Nephron (organoid): ENCODE measurements around the gene FFAR2.
"Not testable (repeated sequence)": the region's sequence is repeated elsewhere in the genome, so short reads cannot be mapped to it uniquely, and the experiment has no call there.

Experiments
- H3K27ac Mint-ChIP-seq, 3 experiments: 2 replicates each; pipeline ENCODE4 v1.8.0; 2020; ENCODE audit warnings: mixed read lengths in 3 of 3, mild to moderate bottlenecking in 2 of 3, moderate library complexity in 1 of 3
- H3K27me3 Mint-ChIP-seq: 2 replicates; pipeline ENCODE4 v1.8.0; 2021; ENCODE audit warnings: low read depth, mild to moderate bottlenecking, moderate library complexity, mixed read lengths
- H3K36me3 Mint-ChIP-seq: 2 replicates; pipeline ENCODE4 v1.8.0; 2020; ENCODE audit warnings: low read depth, mixed read lengths
- H3K4me1 Mint-ChIP-seq: 2 replicates; pipeline ENCODE4 v1.8.0; 2020; ENCODE audit warnings: mixed read lengths
- H3K4me3 Mint-ChIP-seq, 3 experiments: 2 replicates each; pipeline ENCODE4 v1.8.0; 2020; ENCODE audit warnings: mild to moderate bottlenecking in 3 of 3, mixed read lengths in 3 of 3, moderate library complexity in 2 of 3
- H3K9me3 Mint-ChIP-seq: 2 replicates; pipeline ENCODE4 v1.8.0; 2020; ENCODE audit warnings: mixed read lengths
- TF ChIP-seq, protein P1 (sequence below), 3 experiments: fragments of 200-600 bp; sonication (generic); IDR thresholded peaks; one replicate each; pipeline ENCODE4 v1.5.0; 2021; ENCODE audit warnings: antibody characterized with exemption in 3 of 3; ENCODE audit not compliant: unreplicated experiment in 3 of 3

FFAR2 gene

DNA sequence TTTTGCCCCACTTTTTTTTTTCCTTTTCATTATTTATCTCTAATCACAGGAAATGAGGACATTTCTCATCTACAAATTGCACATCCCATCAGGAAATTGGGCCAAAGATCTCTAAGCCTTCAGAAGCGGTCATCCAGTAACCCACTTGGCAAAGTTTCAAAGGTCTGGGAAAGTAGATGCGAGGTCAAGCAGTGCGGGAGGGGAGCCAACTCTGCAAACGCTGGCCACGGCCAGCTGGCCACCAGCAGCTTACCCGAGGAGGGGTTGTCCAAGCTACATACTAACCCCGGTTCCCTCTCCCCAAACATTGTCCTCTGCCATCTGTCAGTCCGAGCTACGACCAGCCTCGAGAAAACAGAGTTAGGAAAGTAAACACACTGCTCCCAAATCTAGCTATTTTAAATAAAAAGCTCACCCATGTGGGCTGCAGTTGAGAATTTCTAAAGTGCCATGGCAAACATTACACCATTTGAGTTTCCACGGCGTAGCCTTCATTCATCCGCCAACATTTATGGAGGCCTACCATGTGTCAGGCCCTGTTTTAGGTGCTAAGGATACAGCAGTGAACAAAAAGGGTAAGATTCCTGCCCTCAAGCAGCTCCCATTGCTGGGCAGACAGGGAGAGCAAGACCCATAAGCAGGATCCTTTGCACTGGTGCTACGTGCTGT, 11.5 kb downstream of the FFAR2 start:
- H3K9me3 Mint-ChIP-seq = peaks cover 3% of the 10 kb centered on the region
- peaks cover 36% of the 10 kb centered on the region for H3K4me1 Mint-ChIP-seq
- H3K4me3 Mint-ChIP-seq = peak overlapping the region in 1 of 3 experiments; percentile 14
- peaks cover 6% of the 10 kb centered on the region for H3K27me3 Mint-ChIP-seq
- H3K27ac Mint-ChIP-seq = peak overlapping the region; percentile 86 to 94 (median 93)
- H3K36me3 Mint-ChIP-seq = no peaks in the 10 kb centered on the region
- TF ChIP-seq, protein P1, sequence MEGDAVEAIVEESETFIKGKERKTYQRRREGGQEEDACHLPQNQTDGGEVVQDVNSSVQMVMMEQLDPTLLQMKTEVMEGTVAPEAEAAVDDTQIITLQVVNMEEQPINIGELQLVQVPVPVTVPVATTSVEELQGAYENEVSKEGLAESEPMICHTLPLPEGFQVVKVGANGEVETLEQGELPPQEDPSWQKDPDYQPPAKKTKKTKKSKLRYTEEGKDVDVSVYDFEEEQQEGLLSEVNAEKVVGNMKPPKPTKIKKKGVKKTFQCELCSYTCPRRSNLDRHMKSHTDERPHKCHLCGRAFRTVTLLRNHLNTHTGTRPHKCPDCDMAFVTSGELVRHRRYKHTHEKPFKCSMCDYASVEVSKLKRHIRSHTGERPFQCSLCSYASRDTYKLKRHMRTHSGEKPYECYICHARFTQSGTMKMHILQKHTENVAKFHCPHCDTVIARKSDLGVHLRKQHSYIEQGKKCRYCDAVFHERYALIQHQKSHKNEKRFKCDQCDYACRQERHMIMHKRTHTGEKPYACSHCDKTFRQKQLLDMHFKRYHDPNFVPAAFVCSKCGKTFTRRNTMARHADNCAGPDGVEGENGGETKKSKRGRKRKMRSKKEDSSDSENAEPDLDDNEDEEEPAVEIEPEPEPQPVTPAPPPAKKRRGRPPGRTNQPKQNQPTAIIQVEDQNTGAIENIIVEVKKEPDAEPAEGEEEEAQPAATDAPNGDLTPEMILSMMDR (IDR thresholded peaks at IDR 0.05; ENCODE audit: unreplicated experiment in 3 of 3) = no peak

DNA sequence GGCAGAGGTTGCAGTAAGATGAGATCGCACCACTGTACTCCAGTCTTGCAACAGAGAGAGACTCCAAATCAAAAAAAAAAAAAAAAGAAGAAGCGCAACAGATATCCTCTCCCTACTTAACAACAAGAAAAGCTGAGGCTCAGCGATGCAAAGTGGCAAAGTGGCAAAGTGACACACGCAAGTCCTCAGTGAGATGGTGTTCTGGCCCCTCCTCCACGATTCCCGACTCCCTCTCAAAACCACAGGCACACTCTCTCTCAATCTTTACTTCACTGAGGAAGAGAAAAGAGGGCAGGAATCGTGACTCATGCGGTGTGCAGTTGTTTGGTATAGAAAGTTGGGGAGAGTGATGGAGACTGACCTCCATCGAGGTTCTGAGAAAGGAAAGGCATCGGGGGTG, 12.6 kb downstream of the FFAR2 start:
- H3K27me3 Mint-ChIP-seq = peaks cover 6% of the 10 kb centered on the region
- no peaks in the 10 kb centered on the region for H3K36me3 Mint-ChIP-seq
- peaks cover 3% of the 10 kb centered on the region for H3K9me3 Mint-ChIP-seq
- TF ChIP-seq, protein P1 (IDR thresholded peaks at IDR 0.05; ENCODE audit: unreplicated experiment in 3 of 3) = no peak
- peak overlapping the region; percentile 44 to 63 (median 53) for H3K27ac Mint-ChIP-seq
- peak overlapping the region in 1 of 3 experiments; percentile 11 for H3K4me3 Mint-ChIP-seq
- H3K4me1 Mint-ChIP-seq = peaks cover 36% of the 10 kb centered on the region

DNA sequence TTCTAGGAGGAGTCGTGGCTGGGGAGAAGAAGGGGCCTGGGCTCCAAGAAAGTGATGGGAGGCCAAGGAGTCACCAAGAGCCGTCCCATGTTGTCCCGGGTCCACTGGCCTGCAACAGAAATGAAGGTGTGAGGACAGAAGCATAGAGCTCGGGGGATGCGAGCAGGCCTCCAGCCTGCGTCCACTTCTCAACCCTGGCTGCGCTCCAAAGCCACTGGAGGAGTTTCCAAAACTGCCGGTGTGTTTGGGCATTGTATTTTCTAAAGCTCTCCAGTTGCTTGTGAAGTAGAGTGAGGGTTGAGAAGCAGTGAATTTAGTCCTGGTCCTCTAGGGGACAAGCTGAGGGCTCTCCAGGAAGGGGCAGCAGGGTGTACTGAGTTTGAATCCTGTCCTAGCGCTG, 13.0 kb downstream of the FFAR2 start:
- Mint-ChIP-seq H3K4me1 (peaks cover 36% of the 10 kb centered on the region), H3K27ac (peak overlapping the region; percentile 44 to 63 (median 53)), H3K4me3 (peak overlapping the region in 1 of 3 experiments; percentile 11), H3K9me3 (peaks cover 3% of the 10 kb centered on the region), H3K27me3 (peaks cover 6% of the 10 kb centered on the region), H3K36me3 (no peaks in the 10 kb centered on the region)
- TF ChIP-seq, protein P1 (IDR thresholded peaks at IDR 0.05; ENCODE audit: unreplicated experiment in 3 of 3) = no peak

DNA sequence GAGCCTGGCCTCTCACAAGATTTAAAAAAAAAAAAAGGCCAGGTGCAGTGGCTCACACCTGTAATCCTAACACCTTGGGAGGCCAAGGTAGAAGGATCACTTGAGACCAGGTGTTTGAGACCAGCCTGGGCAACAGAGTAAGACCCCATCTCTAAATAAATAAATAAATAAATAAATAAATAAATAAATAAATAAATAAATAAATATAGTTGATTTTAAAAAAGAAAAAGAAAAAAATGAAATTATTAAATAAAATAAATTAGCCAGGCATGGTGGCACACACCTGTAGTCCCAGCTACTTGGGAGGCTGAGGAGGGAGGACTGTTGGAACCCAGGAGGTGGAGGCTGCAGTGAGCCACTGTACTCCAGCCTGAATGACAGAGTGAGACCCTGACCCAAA, 13.7 kb downstream of the FFAR2 start:
- not testable (repeated sequence) for H3K27me3 Mint-ChIP-seq, H3K27ac Mint-ChIP-seq, H3K9me3 Mint-ChIP-seq, H3K36me3 Mint-ChIP-seq, H3K4me3 Mint-ChIP-seq
- H3K4me1 Mint-ChIP-seq = peaks cover 36% of the 10 kb centered on the region

DNA sequence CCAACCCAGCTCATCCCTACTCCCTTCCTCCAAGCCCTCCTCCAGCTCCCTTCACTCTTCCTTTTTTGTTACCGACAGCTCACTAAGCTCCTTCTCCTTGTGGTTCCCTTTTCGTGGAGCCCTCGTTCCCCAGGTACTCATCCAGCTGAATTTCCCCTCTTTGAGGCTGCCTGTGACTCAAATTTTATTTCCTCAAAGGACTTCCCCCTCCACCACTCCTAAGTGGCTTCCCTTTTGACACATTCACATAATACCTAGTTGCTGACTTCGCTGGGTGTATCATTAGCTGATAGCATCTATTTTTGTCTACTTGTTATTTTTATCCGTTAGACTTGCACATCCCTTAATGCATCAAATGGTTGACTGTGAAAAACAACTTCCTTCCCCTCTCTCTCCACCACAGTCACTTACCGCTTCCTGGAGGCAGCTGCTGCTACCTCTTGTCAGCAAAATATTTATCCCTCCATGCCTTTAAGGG, 14.5 kb downstream of the FFAR2 start:
- Mint-ChIP-seq H3K4me1 (peaks cover 36% of the 10 kb centered on the region), H3K27ac (peak overlapping the region; percentile 49 to 90 (median 89)), H3K36me3 (no peaks in the 10 kb centered on the region), H3K4me3 (no peak overlapping the region), H3K9me3 (peaks cover 3% of the 10 kb centered on the region), H3K27me3 (peaks cover 3% of the 10 kb centered on the region)
- TF ChIP-seq, protein P1 (IDR thresholded peaks at IDR 0.05; ENCODE audit: unreplicated experiment in 3 of 3) = no peak

DNA sequence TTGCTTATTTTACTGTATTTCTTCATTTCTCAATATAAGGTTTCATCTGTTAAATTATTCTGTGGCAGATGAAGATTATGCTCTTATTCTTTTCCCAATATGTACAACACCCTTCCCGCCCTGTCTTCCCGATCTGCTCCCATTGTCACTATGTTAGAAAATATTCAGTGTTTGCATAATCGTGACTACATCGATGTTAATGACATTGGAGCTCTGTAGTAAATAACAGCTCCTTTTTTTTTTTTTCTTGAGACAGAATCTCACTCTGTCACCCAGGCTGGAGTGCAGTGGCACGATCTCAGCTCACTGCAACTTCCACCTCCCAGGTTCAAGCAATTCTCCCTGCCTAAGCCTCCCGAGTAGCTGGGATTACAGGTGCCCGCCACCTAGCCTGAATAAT, 14.9 kb downstream of the FFAR2 start:
- H3K36me3 Mint-ChIP-seq, H3K27me3 Mint-ChIP-seq, H3K9me3 Mint-ChIP-seq, H3K4me3 Mint-ChIP-seq: not testable (repeated sequence)
- H3K27ac Mint-ChIP-seq = peak overlapping the region; percentile 49 to 90 (median 89)
- peaks cover 35% of the 10 kb centered on the region for H3K4me1 Mint-ChIP-seq

DNA sequence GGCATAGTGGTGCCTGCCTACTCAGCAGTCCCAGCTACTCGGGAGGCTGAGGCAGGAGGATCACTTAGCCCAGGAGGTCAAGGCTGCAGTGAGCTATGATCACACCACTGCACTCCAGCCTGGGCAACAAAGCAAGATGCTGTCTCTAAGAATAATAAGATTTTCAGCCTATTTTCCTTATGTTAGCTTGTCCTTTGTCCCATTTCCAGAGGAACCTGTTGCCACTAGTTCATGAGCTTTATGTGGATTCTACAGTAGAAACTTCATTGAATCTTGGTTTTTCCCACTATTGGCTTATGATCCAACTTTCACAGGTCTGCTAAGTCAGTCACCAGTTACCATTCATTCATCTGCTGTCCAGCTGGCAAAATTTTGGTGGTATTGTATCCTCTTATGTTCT, 18.2 kb downstream of the FFAR2 start:
- Mint-ChIP-seq H3K27ac (no peak overlapping the region), H3K36me3 (no peaks in the 10 kb centered on the region), H3K9me3 (peaks cover 3% of the 10 kb centered on the region), H3K4me1 (peaks cover 8% of the 10 kb centered on the region), H3K4me3 (no peak overlapping the region), H3K27me3 (no peaks in the 10 kb centered on the region)
- TF ChIP-seq, protein P1 (IDR thresholded peaks at IDR 0.05; ENCODE audit: unreplicated experiment in 3 of 3) = no peak
